ENCODE data around the gene ADAMTS3.
"Not testable (repeated sequence)": the region's sequence is repeated elsewhere in the genome, so short reads cannot be mapped to it uniquely, and the experiment has no call there.

The ADAMTS3 gene

DNA sequence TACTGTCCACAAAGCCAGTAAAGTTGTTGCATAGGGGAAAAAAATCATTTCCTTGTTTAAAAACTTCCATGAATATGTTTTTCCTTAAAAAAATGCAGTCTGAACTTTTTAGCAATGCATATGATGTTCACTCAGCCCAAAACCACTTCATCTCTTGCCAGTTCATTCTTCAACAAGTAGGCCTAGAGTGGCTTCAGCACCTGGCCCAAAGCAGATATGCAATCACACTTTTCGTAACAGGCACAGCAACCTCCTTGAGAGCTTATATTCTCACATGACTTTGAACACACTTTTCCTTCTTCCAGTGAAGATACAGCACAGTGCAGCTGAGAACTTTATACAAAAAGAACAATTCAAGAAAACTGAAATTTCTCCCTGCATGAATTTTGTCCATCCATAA, 128.6 kb downstream of the ADAMTS3 start:
- Histone ChIP-seq H3K27me3 (ENCODE audit: low read depth) (no peaks in the 10 kb centered on the region), H3K4me3 (no peak overlapping the region), H3K4me1 (no peaks in the 10 kb centered on the region), H3K9me3 (no peaks in the 10 kb centered on the region), H3K36me3 (replicated peaks) (no peaks in the 10 kb centered on the region)
- in situ Hi-C loops (cut with MboI; ENCODE audit: low sequenced_read_pairs): no loop called here
- no peak for DNase-seq (ENCODE audit: low spot score in 2 of 2)

DNA sequence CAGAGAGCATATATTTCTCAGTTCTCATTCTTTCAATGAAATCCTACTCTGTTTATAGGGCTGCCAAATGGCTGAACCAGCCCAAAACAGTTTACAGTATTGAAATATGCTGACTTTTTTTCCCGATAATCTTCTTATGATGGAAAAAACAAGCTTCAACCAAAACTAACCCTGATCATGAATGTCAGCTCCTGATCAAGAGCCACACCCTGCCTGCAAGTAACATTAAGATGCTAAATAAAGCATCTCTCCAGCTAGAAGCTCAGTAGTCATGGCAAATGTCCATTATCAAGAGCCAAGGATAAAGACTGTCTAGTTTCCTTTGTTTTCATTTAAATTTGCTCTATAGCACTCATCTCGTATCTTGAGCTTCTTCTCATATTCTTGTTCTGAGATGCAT, 136.0 kb downstream of the ADAMTS3 start:
- DNase-seq (ENCODE audit: low spot score in 2 of 2): no peak
- H3K9me3 ChIP-seq: no peaks in the 10 kb centered on the region
- H3K4me3 ChIP-seq: no peak overlapping the region
- no peaks in the 10 kb centered on the region for H3K27me3 ChIP-seq (ENCODE audit: low read depth)
- in situ Hi-C loops (cut with MboI; ENCODE audit: low sequenced_read_pairs): no loop called here
- no peaks in the 10 kb centered on the region for H3K4me1 ChIP-seq
- H3K36me3 ChIP-seq (replicated peaks): no peaks in the 10 kb centered on the region

DNA sequence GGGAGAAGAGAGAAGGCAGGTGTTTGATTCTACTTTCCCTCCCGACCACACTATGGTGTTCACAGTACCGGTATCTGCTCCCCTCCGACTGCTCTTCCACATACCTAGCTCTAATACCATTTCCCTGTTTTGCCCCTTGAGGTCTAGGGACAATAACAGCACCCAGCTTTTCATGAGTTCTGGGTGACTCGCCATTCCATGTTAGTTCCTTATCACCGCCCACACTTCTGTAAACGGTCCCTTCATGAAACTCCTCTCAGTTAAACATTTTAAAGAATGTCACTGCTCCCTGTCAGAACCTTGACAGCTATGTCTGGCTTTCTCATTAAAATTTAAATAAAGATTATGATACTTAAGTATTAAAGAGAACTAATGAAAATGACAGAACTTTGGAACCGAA, 136.7 kb downstream of the ADAMTS3 start:
- no peak for DNase-seq (ENCODE audit: low spot score in 2 of 2)
- H3K4me1 ChIP-seq: no peaks in the 10 kb centered on the region
- no peaks in the 10 kb centered on the region for H3K36me3 ChIP-seq (replicated peaks)
- in situ Hi-C loops (cut with MboI; ENCODE audit: low sequenced_read_pairs): no loop called here
- no peaks in the 10 kb centered on the region for H3K27me3 ChIP-seq (ENCODE audit: low read depth)
- H3K9me3 ChIP-seq: no peaks in the 10 kb centered on the region
- no peak overlapping the region for H3K4me3 ChIP-seq

DNA sequence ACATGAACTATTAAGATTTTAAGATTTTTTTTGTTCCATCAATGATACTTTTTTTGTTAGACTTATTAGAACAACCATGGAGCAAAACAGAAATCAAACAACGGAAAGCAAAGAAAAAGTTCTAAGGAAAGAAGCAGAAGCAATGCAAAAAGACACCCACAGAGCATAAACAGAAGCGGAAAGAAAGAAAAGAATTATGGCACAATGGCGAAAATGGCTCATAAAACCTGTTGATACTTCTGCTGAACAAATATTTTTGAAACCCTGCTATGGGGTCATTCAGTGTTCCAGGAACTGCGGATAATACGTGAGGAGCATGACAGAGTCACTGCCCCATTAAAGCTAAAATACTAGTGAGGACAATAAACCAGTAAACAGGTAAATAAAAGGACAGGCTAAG, 138.0 kb downstream of the ADAMTS3 start:
- Histone ChIP-seq H3K9me3 (no peaks in the 10 kb centered on the region), H3K27me3 (ENCODE audit: low read depth) (no peaks in the 10 kb centered on the region), H3K36me3 (replicated peaks) (no peaks in the 10 kb centered on the region), H3K4me1 (no peaks in the 10 kb centered on the region), H3K4me3 (no peak overlapping the region)
- in situ Hi-C loops (cut with MboI; ENCODE audit: low sequenced_read_pairs): no loop called here
- no peak for DNase-seq (ENCODE audit: low spot score in 2 of 2)

DNA sequence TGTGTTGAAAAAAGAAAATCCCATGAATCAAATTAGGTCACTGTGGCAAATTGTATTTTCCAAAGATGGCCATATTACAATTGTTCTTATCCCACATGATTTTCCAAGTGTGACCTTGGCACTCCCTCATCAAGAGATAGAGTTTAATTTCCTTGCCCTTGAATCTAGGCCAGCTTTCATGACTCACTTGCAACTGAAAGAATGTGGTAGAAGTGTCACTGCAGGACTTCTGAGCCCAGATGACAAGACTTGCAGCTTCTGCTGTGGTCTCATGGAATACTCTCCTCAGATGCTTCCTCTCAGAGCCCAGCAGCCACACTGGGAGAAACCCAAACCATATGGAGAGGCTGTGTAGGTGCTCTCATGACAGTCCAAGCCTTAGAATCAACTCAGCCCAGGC, 139.0 kb downstream of the ADAMTS3 start:
- in situ Hi-C loops (cut with MboI; ENCODE audit: low sequenced_read_pairs): no loop called here
- H3K9me3 ChIP-seq: no peaks in the 10 kb centered on the region
- no peaks in the 10 kb centered on the region for H3K36me3 ChIP-seq (replicated peaks)
- no peaks in the 10 kb centered on the region for H3K27me3 ChIP-seq (ENCODE audit: low read depth)
- DNase-seq (ENCODE audit: low spot score in 2 of 2): no peak
- no peak overlapping the region for H3K4me3 ChIP-seq
- no peaks in the 10 kb centered on the region for H3K4me1 ChIP-seq

DNA sequence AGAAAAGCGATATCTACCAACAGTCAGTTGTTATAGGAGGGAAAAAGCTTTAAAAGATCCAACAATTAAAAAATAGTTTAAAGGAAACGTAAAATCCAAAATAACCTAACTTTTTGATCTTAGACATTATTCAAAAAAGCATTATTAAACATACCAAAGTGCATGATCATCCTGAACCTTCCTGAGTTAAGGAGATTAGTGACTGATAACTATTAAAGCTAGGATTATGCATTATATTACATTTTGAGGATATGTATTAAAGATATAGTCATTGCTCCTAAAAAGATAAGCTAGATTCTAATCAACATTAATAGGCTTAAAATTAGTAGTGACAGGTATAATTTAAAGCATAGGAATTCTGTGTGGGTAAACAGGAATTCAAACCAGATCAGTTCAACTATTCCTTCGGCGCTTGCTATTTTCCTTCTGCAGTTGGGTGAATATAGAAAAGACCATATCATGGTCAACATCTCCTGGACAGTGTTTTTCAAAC, 139.6 kb downstream of the ADAMTS3 start:
- Histone ChIP-seq H3K27me3 (ENCODE audit: low read depth) (no peaks in the 10 kb centered on the region), H3K4me1 (no peaks in the 10 kb centered on the region), H3K4me3 (no peak overlapping the region), H3K9me3 (no peaks in the 10 kb centered on the region), H3K36me3 (replicated peaks) (no peaks in the 10 kb centered on the region)
- in situ Hi-C loops (cut with MboI; ENCODE audit: low sequenced_read_pairs): no loop called here
- no peak for DNase-seq (ENCODE audit: low spot score in 2 of 2)

DNA sequence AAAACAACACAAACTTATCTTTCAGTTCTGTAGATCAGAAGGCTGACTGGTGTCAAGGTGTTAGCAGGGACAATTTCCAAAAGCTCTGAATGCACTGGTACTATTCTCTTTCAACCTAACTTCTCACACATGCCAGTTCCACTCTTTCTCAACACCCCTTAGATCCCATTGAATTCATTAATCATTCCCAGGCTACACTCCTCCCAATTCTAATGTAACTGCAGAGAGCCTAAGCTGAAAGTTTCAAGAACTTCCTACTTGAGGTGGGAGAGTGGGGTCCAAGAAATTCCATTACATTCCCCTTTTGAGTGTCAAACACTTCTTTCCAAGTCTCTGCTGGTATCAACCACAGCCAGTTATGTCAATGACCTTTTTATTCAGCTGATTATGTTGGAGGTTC, 142.0 kb downstream of the ADAMTS3 start:
- in situ Hi-C loops (cut with MboI; ENCODE audit: low sequenced_read_pairs): no loop called here
- H3K27me3 ChIP-seq (ENCODE audit: low read depth): no peaks in the 10 kb centered on the region
- no peak overlapping the region for H3K4me3 ChIP-seq
- H3K9me3 ChIP-seq: no peaks in the 10 kb centered on the region
- H3K36me3 ChIP-seq (replicated peaks): no peaks in the 10 kb centered on the region
- H3K4me1 ChIP-seq: no peaks in the 10 kb centered on the region
- no peak for DNase-seq (ENCODE audit: low spot score in 2 of 2)

DNA sequence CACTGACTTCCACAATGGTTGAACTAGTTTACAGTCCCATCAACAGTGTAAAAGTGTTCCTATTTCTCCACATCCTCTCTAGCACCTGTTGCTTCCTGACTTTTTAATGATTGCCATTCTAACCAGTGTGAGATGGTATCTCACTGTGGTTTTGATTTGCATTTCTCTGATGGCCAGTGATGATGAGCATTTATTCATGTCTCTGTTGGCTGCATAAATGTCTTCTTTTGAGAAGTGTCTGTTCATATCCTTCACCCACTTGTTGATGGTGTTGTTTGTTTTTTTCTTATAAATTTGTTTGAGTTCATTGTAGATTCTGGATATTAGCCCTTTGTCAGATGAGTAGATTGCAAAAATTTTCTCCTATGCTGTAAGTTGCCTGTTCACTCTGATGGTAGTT, 143.1 kb downstream of the ADAMTS3 start:
- in situ Hi-C loops (cut with MboI; ENCODE audit: low sequenced_read_pairs); H3K27me3 ChIP-seq (ENCODE audit: low read depth); H3K9me3 ChIP-seq; DNase-seq (ENCODE audit: low spot score in 2 of 2); H3K4me3 ChIP-seq; H3K4me1 ChIP-seq; H3K36me3 ChIP-seq (replicated peaks): not testable (repeated sequence)

DNA sequence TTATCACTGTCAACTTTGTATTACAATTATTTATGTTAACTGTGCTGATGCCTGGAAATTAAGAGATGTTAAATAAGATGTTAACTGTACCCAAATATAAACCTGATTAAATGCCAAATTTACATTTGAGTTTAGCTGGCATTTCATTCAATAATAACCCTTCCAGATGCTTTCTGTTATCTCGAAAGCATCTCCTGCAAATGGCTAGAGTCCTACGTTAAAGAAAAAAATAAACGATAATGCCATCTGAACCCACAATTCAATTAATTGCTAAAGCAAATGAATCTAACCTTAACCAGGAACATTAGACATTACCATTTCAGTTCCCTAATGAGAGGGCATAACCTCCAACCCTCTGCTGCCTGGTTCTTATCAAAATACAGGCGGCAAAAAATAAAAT, 145.0 kb downstream of the ADAMTS3 start:
- Histone ChIP-seq H3K36me3 (replicated peaks) (no peaks in the 10 kb centered on the region), H3K4me1 (no peaks in the 10 kb centered on the region), H3K27me3 (ENCODE audit: low read depth) (no peaks in the 10 kb centered on the region), H3K4me3 (no peak overlapping the region), H3K9me3 (no peaks in the 10 kb centered on the region)
- DNase-seq (ENCODE audit: low spot score in 2 of 2): no peak
- in situ Hi-C loops (cut with MboI; ENCODE audit: low sequenced_read_pairs): no loop called here

DNA sequence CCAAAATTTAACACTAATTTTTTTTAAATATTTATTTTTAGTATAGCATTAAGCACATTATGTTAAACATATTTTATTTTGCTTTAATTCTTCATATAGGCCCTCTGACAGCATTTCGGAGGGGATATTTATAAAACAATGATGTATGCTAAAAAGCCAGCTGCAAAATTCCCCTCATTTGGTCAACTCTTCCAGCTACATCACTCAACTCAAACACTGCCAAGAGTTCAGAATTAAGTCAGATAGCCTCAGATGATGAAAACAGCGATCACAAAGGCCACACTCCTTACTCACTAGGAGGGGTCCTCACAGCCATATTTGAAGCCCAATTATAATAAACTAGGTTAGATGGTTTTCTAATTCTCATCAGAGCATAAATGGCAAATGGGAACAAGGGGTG, 146.6 kb downstream of the ADAMTS3 start:
- no peaks in the 10 kb centered on the region for H3K4me1 ChIP-seq
- H3K27me3 ChIP-seq (ENCODE audit: low read depth): no peaks in the 10 kb centered on the region
- in situ Hi-C loops (cut with MboI; ENCODE audit: low sequenced_read_pairs): no loop called here
- H3K4me3 ChIP-seq: no peak overlapping the region
- DNase-seq (ENCODE audit: low spot score in 2 of 2): no peak
- H3K9me3 ChIP-seq: no peaks in the 10 kb centered on the region
- H3K36me3 ChIP-seq (replicated peaks): no peaks in the 10 kb centered on the region

DNA sequence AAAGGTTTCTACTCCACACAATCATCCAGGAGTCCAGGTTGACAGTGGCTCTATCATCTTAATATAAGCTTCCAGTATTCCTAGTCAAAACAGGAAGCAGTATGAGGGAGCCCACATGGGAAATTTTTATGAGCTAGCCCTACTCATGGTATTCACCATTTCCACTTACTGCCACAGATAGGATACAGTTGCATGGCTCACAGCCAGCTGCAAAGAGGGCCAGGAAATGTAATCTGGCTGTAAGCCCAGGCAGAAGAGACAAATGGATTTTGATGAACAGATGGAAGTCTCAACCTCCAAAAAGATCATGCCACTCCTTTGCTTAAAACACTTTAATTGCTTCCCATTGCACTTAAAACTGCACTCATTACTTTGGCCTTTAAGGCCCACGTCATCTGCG, 150.6 kb downstream of the ADAMTS3 start:
- in situ Hi-C loops (cut with MboI; ENCODE audit: low sequenced_read_pairs): no loop called here
- no peak for DNase-seq (ENCODE audit: low spot score in 2 of 2)
- H3K36me3 ChIP-seq (replicated peaks): no peaks in the 10 kb centered on the region
- H3K9me3 ChIP-seq: no peaks in the 10 kb centered on the region
- H3K27me3 ChIP-seq (ENCODE audit: low read depth): no peaks in the 10 kb centered on the region
- no peaks in the 10 kb centered on the region for H3K4me1 ChIP-seq
- no peak overlapping the region for H3K4me3 ChIP-seq

DNA sequence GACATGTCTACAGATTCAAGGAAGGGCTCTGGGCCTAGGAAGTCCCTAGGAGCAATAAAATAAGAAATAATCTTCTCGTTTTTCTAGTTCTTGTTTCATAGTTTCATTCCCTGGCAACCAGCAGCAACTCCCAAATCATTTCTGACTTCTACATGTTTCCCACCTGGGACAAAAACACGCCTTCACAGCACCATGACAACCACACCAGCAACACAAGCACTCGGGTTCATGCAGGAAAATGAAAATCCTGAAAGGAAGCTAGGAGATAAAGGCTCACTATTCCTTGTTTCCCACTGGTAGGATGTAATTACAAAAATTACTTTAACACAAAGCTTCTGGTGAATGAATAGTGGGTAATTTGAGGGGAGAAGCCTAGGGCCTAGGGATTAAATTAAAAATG, 158.9 kb downstream of the ADAMTS3 start:
- in situ Hi-C loops (cut with MboI; ENCODE audit: low sequenced_read_pairs): no loop called here
- no peak overlapping the region for H3K4me3 ChIP-seq
- 0 out of 2 replicates have a peak, but pooled peaks cover 3% of the 10 kb centered on the region for H3K4me1 ChIP-seq
- no peaks in the 10 kb centered on the region for H3K9me3 ChIP-seq
- no peaks in the 10 kb centered on the region for H3K27me3 ChIP-seq (ENCODE audit: low read depth)
- H3K36me3 ChIP-seq (replicated peaks): no peaks in the 10 kb centered on the region
- DNase-seq (ENCODE audit: low spot score in 2 of 2): no peak

DNA sequence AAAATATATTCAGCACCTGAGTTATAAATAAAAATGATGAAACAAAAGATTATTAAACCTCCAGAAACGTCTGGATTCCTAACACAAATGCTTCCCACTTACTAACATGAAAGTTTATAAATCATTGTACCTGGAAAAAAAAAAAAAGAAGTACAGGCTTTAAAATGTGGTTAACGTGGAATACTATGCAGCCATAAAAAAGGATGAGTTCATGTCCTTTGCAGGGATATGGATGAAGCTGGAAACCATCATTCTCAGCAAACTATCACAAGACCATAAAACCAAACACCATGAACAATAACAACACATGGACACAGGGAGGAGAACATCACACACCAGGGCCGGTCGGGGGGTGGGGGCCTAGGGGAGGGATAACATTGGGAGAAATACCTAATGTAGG, 160.5 kb downstream of the ADAMTS3 start:
- DNase-seq (ENCODE audit: low spot score in 2 of 2): no peak

DNA sequence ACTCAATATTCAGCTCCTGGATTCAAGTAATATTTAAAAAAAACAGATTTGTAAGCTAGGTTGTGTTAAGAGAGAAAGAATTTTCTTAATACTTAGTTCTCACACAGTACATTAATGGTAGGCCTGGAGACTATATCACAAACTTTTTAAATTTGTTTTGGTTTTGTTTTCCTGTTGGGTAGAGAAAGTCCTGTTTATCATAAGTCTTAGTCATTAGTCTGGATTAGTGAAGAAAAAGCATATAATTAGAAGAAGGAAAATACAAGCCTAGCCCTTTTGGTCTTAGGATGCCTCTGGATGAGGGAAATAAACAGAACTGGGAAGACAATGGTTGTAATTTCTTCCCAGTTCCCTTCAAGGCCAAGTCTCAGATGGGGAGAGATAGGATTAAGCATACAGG, 163.6 kb downstream of the ADAMTS3 start:
- Histone ChIP-seq H3K9me3 (no peaks in the 10 kb centered on the region), H3K27me3 (ENCODE audit: low read depth) (no peaks in the 10 kb centered on the region), H3K36me3 (replicated peaks) (no peaks in the 10 kb centered on the region), H3K4me3 (no peak overlapping the region), H3K4me1 (peaks cover 7% of the 10 kb centered on the region)
- in situ Hi-C loops (cut with MboI; ENCODE audit: low sequenced_read_pairs): no loop called here
- no peak for DNase-seq (ENCODE audit: low spot score in 2 of 2)

More for the DNA sequence above, 160.5 kb downstream of the ADAMTS3 start:
- H3K4me1 ChIP-seq: peaks cover 7% of the 10 kb centered on the region
- in situ Hi-C loops (cut with MboI; ENCODE audit: low sequenced_read_pairs): no loop called here
- no peaks in the 10 kb centered on the region for H3K9me3 ChIP-seq
- no peaks in the 10 kb centered on the region for H3K36me3 ChIP-seq (replicated peaks)
- H3K4me3 ChIP-seq: no peak overlapping the region
- no peaks in the 10 kb centered on the region for H3K27me3 ChIP-seq (ENCODE audit: low read depth)

DNA sequence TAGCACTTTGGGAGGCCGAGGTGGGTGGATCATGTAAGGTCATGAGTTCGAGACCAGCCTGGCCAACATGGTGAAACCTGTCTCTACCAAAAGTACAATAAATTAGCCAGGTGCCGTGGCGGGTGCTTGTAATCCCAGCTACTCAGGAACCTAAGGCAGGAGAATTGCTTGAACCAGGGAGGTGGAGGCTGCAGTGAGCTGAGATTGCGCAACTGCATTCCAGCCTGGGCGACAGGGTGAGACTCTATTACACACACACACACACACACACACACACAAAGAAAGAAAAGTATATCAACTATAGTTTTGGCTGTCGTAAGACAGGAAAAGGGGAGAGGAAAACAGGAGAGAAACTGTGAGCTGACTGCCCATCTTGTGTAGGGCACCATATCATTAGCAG, 171.7 kb downstream of the ADAMTS3 start:
- Histone ChIP-seq H3K4me1 (peaks cover 9% of the 10 kb centered on the region), H3K27me3 (ENCODE audit: low read depth) (no peaks in the 10 kb centered on the region), H3K4me3 (no peak overlapping the region), H3K9me3 (no peaks in the 10 kb centered on the region), H3K36me3 (replicated peaks) (no peaks in the 10 kb centered on the region)
- DNase-seq (ENCODE audit: low spot score in 2 of 2): no peak
- in situ Hi-C loops (cut with MboI; ENCODE audit: low sequenced_read_pairs): no loop called here

Measured in HAP-1 (cell line).